CD14-positive monocyte (primary cell): ENCODE measurements around the gene PI4KB. TPM values are rescaled to one million over a fixed set of nuclear protein-coding genes. Genes with fewer than 3 reads are reported as not detected.
A peak's percentile ranks its signal among the peaks of the same experiment; 100 is the strongest.

Experiments used
- DNase-seq, 3 donors: peaks; one replicate each; pipeline ENCODE4 v3.0.0-alpha.2; 2011 to 2022
- H2AFZ ChIP-seq: 2 replicates; pipeline ENCODE4 v1.6.0; 2012; ENCODE audit warnings: mild to moderate bottlenecking, low read depth, low read length, inconsistent platforms; ENCODE audit not compliant: insufficient read depth, poor library complexity, severe bottlenecking
- H3K27ac ChIP-seq, 2 donors: 1 replicate in 1 of 2; 2 replicates in 1 of 2; pipeline ENCODE4 v1.5.1; 2012 to 2013; ENCODE audit warnings: low read length in 2 of 2, control low read depth in 1 of 2, inconsistent platforms in 1 of 2, low read depth in 1 of 2, mild to moderate bottlenecking in 1 of 2
- H3K27me3 ChIP-seq, 2 donors: one replicate each; pipeline versions ENCODE4 v1.6.0 to v1.6.1; 2011 to 2013; ENCODE audit warnings: low read length in 2 of 2; ENCODE audit not compliant: control insufficient read depth in 2 of 2, insufficient read depth in 2 of 2
- H3K36me3 ChIP-seq, 2 donors: replicated peaks in 1 of 2; 1 replicate in 1 of 2; 2 replicates in 1 of 2; pipeline versions ENCODE4 v1.5.1 to v1.6.1; 2012 to 2013; ENCODE audit warnings: low read length in 2 of 2, control low read depth in 1 of 2, inconsistent platforms in 1 of 2, mild to moderate bottlenecking in 1 of 2; ENCODE audit not compliant: insufficient read depth in 2 of 2, control insufficient read depth in 1 of 2
- H3K4me1 ChIP-seq, 2 donors: 1 replicate in 1 of 2; 2 replicates in 1 of 2; pipeline versions ENCODE4 v1.5.1 to v1.6.1; 2012 to 2013; ENCODE audit warnings: low read length in 2 of 2, control low read depth in 1 of 2, inconsistent platforms in 1 of 2, mild to moderate bottlenecking in 1 of 2, moderate library complexity in 1 of 2; ENCODE audit not compliant: insufficient read depth in 2 of 2, control insufficient read depth in 1 of 2
- H3K4me2 ChIP-seq: replicated peaks from 2 replicates; pipeline ENCODE3; 2012; ENCODE audit warnings: low read length, moderate library complexity, mild to moderate bottlenecking; ENCODE audit not compliant: poor library complexity, severe bottlenecking; ENCODE audit errors: extremely low read depth
- H3K4me3 ChIP-seq, 3 experiments: fragments of 200-600 bp in 1 of 3; sonication (generic) in 1 of 3; replicated peaks in 1 of 3; 1 replicate in 2 of 3; 2 replicates in 1 of 3; pipeline ENCODE4 v1.5.1; 2011 to 2013; ENCODE audit warnings: low read length in 3 of 3, mild to moderate bottlenecking in 3 of 3, control low read depth in 2 of 3, low read depth in 2 of 3, inconsistent platforms in 1 of 3, moderate library complexity in 1 of 3
- H3K79me2 ChIP-seq: 2 replicates; pipeline ENCODE4 v1.6.0; 2012; ENCODE audit warnings: mild to moderate bottlenecking, control low read depth, inconsistent platforms, low read length, moderate library complexity; ENCODE audit not compliant: insufficient read depth
- H3K9ac ChIP-seq: 2 replicates; pipeline ENCODE4 v1.6.0; 2017; ENCODE audit warnings: low read length, mild to moderate bottlenecking; ENCODE audit not compliant: insufficient read depth, poor library complexity, severe bottlenecking
- H3K9me3 ChIP-seq, 2 donors: replicated peaks in 1 of 2; 1 replicate in 1 of 2; 2 replicates in 1 of 2; pipeline versions ENCODE4 v1.5.1 to v1.6.1; 2012 to 2013; ENCODE audit warnings: low read length in 2 of 2, control low read depth in 1 of 2; ENCODE audit not compliant: control insufficient read depth in 1 of 2, insufficient read depth in 1 of 2
- H4K20me1 ChIP-seq: 2 replicates; pipeline ENCODE4 v1.6.0; 2012; ENCODE audit warnings: mild to moderate bottlenecking, low read length, control low read depth, moderate library complexity; ENCODE audit not compliant: insufficient read depth
- H3K27ac Mint-ChIP-seq, 7 donors: one replicate each; pipeline ENCODE4 v1.8.0; 2020; ENCODE audit warnings: mild to moderate bottlenecking in 7 of 7, mixed read lengths in 7 of 7, moderate library complexity in 6 of 7, inconsistent platforms in 2 of 7
- H3K27me3 Mint-ChIP-seq, 3 donors: one replicate each; pipeline ENCODE4 v1.8.0; 2021 to 2022; ENCODE audit warnings: low read depth in 3 of 3, mild to moderate bottlenecking in 3 of 3, mixed read lengths in 3 of 3, moderate library complexity in 3 of 3, inconsistent platforms in 1 of 3
- H3K36me3 Mint-ChIP-seq, 2 donors: one replicate each; pipeline ENCODE4 v1.8.0; 2020; ENCODE audit warnings: mixed read lengths in 2 of 2, inconsistent platforms in 1 of 2, mild to moderate bottlenecking in 1 of 2
- H3K4me1 Mint-ChIP-seq: one replicate; pipeline ENCODE4 v1.8.0; 2020; ENCODE audit warnings: mild to moderate bottlenecking, mixed read lengths
- H3K4me3 Mint-ChIP-seq, 2 donors: one replicate each; pipeline ENCODE4 v1.8.0; 2020; ENCODE audit warnings: mild to moderate bottlenecking in 2 of 2, mixed read lengths in 2 of 2, moderate library complexity in 1 of 2
- H3K9me3 Mint-ChIP-seq, 7 donors: one replicate each; pipeline ENCODE4 v1.8.0; 2020 to 2022; ENCODE audit warnings: mixed read lengths in 7 of 7, mild to moderate bottlenecking in 6 of 7, moderate library complexity in 6 of 7, inconsistent platforms in 2 of 7
- WGBS: methylation state at CpG from one replicate; pipeline ENCODE4 v1.1.5; 2013; ENCODE audit warnings: missing lambda C conversion rate; ENCODE audit not compliant: insufficient coverage; 5-methylcytosine and 5-hydroxymethylcytosine counted together
- intact Hi-C, 2 donors: fragments of 100-400 bp; cut with micrococcal nuclease; formaldehyde crosslinking; loops; one replicate each; pipeline versions ENCODE4 v1.15.0 to v1.15.1; 2023
- polyA plus RNA-seq, 3 donors: library from polyadenylated mRNA; depleted of rRNA in 1 of 3; unstranded in 2 of 3; stranded (reverse) in 1 of 3; fragments of 300-500 nt in 2 of 3; fragments of >200 nt in 1 of 3; fragmentation: Illumina TruSeq in 2 of 3; gene quantifications; 1 replicate in 2 of 3; 2 replicates in 1 of 3; pipeline ENCODE4 v1.2.3, GENCODE V29; 2012 to 2021
- TF ChIP-seq, protein P1 (sequence below): fragments of 200-600 bp; IDR thresholded peaks from one replicate; pipeline ENCODE4 v1.8.0; 2022; ENCODE audit warnings: antibody characterized with exemption, mild to moderate bottlenecking

PI4KB gene
- polyA plus RNA-seq, 3 donors = 37.8 to 148 (median 50.3) TPM

DNA sequence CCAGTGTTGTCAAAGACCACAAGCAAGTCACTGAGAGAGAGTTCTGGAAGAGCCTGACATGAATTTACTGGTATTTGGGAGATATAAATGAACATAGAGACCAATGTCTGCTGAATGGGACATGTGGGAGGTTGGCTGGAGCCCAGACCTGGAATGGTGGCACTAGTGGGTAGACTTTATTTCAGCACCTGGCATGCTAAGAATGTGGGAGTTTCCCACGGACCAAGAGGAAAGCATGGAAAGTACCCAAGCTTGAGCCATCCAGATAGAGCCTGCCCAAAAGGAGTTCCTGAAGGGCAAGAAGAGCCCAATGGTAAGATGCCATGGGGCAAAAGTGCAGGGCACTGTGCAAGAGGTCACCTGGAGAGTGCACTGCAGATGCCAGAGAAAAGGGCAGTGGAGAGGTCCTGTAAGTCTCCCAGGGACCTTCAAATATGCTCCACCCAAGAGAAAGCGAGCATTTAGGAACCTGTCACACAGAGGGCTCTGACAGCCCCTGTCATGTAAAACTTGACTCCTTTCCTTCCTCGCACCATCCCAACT is 53.2 kb downstream of the PI4KB start:
- no peak overlapping the region for H3K9ac ChIP-seq
- Mint-ChIP-seq H3K4me3 (no peak overlapping the region), H3K27me3 (no peaks in the 10 kb centered on the region), H3K36me3 (peaks cover 25 to 31% of the 10 kb centered on the region in 2 donors), H3K27ac (peak overlapping the region in 1 of 7 donors; percentile 3), H3K4me1 (peaks cover 39% of the 10 kb centered on the region), H3K9me3 (peaks cover 0 to 8% (median 0%) of the 10 kb centered on the region in 7 donors)
- H3K9me3 ChIP-seq = no peaks in the 10 kb centered on the region
- no peak overlapping the region for H3K4me3 ChIP-seq
- H3K4me2 ChIP-seq = no peak overlapping the region
- peaks cover 42% of the 10 kb centered on the region in 2 donors for H3K4me1 ChIP-seq
- H3K27ac ChIP-seq = no peak overlapping the region
- H4K20me1 ChIP-seq = no peaks in the 10 kb centered on the region
- peaks cover 4% of the 10 kb centered on the region for H3K79me2 ChIP-seq
- TF ChIP-seq, protein P1, sequence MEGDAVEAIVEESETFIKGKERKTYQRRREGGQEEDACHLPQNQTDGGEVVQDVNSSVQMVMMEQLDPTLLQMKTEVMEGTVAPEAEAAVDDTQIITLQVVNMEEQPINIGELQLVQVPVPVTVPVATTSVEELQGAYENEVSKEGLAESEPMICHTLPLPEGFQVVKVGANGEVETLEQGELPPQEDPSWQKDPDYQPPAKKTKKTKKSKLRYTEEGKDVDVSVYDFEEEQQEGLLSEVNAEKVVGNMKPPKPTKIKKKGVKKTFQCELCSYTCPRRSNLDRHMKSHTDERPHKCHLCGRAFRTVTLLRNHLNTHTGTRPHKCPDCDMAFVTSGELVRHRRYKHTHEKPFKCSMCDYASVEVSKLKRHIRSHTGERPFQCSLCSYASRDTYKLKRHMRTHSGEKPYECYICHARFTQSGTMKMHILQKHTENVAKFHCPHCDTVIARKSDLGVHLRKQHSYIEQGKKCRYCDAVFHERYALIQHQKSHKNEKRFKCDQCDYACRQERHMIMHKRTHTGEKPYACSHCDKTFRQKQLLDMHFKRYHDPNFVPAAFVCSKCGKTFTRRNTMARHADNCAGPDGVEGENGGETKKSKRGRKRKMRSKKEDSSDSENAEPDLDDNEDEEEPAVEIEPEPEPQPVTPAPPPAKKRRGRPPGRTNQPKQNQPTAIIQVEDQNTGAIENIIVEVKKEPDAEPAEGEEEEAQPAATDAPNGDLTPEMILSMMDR = no peak
- peaks cover 4 to 18% of the 10 kb centered on the region in 2 donors for H3K36me3 ChIP-seq
- intact Hi-C loops = no loop called here
- H3K27me3 ChIP-seq = no peaks in the 10 kb centered on the region
- WGBS = 100% methylated on average over 1 of the region's 3 CpGs
- peak in 1 of 3 donors; percentile 33 for DNase-seq
- H2AFZ ChIP-seq = no peak overlapping the region

DNA sequence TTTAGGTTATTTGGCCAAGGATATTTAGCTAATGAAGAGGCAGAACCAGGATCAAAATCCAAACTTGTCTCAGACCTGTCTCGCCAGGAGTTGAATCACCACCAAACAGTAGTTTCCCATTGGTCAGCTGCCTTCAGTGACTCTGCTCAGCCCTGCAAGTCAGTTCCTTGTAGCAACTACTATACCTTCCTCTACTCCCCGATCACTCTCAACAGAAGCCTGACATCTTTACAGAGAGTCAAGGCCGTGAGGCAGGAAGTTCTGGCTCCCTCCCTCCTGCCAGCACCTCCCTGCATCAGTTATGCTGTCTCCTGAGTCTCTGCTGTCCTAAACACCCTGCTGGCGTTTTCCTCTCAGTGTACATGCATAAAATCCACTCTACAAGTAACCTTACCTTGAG is 59.5 kb downstream of the PI4KB start:
- no peak overlapping the region for H3K4me2 ChIP-seq
- TF ChIP-seq, protein P1 = no peak
- H3K4me1 ChIP-seq = peaks cover 0 to 5% of the 10 kb centered on the region in 2 donors
- intact Hi-C loops = no loop called here
- H3K27ac ChIP-seq = peak overlapping the region in 1 of 2 donors; percentile 48
- H3K9me3 ChIP-seq = no peaks in the 10 kb centered on the region
- H3K9me3 Mint-ChIP-seq = no peaks in the 10 kb centered on the region
- no peak overlapping the region for H2AFZ ChIP-seq
- H4K20me1 ChIP-seq = peaks cover 25% of the 10 kb centered on the region
- H3K36me3 Mint-ChIP-seq = peaks cover 64 to 84% of the 10 kb centered on the region in 2 donors
- DNase-seq = no peak
- H3K4me3 ChIP-seq = no peak overlapping the region
- 48% methylated on average over 3 of the region's 4 CpGs for WGBS
- peaks cover 58 to 71% of the 10 kb centered on the region in 2 donors for H3K36me3 ChIP-seq
- H3K27me3 ChIP-seq = no peaks in the 10 kb centered on the region
- peak overlapping the region in 3 of 7 donors; percentile 39 to 75 (median 65) for H3K27ac Mint-ChIP-seq
- peaks cover 3% of the 10 kb centered on the region for H3K79me2 ChIP-seq
- H3K4me3 Mint-ChIP-seq = no peak overlapping the region
- no peak overlapping the region for H3K9ac ChIP-seq
- no peaks in the 10 kb centered on the region for H3K27me3 Mint-ChIP-seq
- peaks cover 8% of the 10 kb centered on the region for H3K4me1 Mint-ChIP-seq
